ENCODE results near the gene TEX261.

GRCh38 chr2:71018625-71019024, 24.0 kb upstream of the TEX261 start:
- TF ChIP-seq CTCF (IDR thresholded peaks at IDR 0.05; ENCODE audit: extremely low read depth in 1 of 2, insufficient read depth in 1 of 2, low read depth in 1 of 2, low read length in 2 of 2), result no peak
- TF ChIP-seq POLR2A (IDR thresholded peaks at IDR 0.05; ENCODE audit: low read depth, low read length), result no peak
- TF ChIP-seq POLR2AphosphoS5 (IDR thresholded peaks at IDR 0.05; ENCODE audit: insufficient read depth, low read depth, low read length), result no peak
- TF ChIP-seq JUN (IDR thresholded peaks at IDR 0.05; ENCODE audit: borderline replicate concordance, insufficient read depth, insufficient read length, low read depth), result no peak
- no peak for TF ChIP-seq EZH2 (IDR thresholded peaks at IDR 0.05; ENCODE audit: borderline replicate concordance, low read depth, low read length, severe bottlenecking)
- no peak for TF ChIP-seq FOS (IDR thresholded peaks at IDR 0.05; ENCODE audit: borderline replicate concordance, insufficient read depth, low read length)
- TF ChIP-seq MAX (IDR thresholded peaks at IDR 0.05; ENCODE audit: insufficient read depth, insufficient read length), result no peak

Data from endothelial cell of umbilical vein (primary cell).